Upper lobe of right lung (tissue), 1 donor: Measurements from ENCODE around the gene AIP. TPM values are rescaled to one million over a fixed set of nuclear protein-coding genes. Genes with fewer than 3 reads are reported as not detected.
A peak's percentile ranks its signal among the peaks of the same experiment; 100 is the strongest.

Experiments used
- ATAC-seq: fragments of 200-7000 bp; cut with Tn5 transposase; one replicate; pipeline ENCODE4 v1.9.1; 2020; ENCODE audit warnings: mild to moderate bottlenecking, moderate library complexity
- DNase-seq: peaks from one replicate; pipeline ENCODE4 v3.0.0-alpha.2; 2020
- H3K27ac ChIP-seq: fragments of 200-600 bp; one replicate; pipeline ENCODE4 v1.8.0; 2022
- H3K27me3 ChIP-seq: fragments of 200-600 bp; one replicate; pipeline ENCODE4 v1.8.0; 2022; ENCODE audit warnings: mild to moderate bottlenecking
- H3K36me3 ChIP-seq: fragments of 200-600 bp; one replicate; pipeline ENCODE4 v1.8.0; 2022
- H3K4me1 ChIP-seq: fragments of 200-600 bp; one replicate; pipeline ENCODE4 v1.8.0; 2022
- H3K4me3 ChIP-seq: fragments of 200-600 bp; one replicate; pipeline ENCODE4 v1.8.0; 2022; ENCODE audit warnings: mild to moderate bottlenecking
- H3K9me3 ChIP-seq: fragments of 200-600 bp; one replicate; pipeline ENCODE4 v1.8.0; 2022
- CTCF ChIP-seq: fragments of 200-600 bp; IDR thresholded peaks from one replicate; pipeline ENCODE4 v1.8.0; 2022; ENCODE audit warnings: antibody characterized with exemption
- intact Hi-C: fragments of 100-400 bp; cut with DNase I; formaldehyde crosslinking; loops from one replicate; pipeline ENCODE4 v1.11.0; 2022
- total RNA-seq: library from RNA; stranded (reverse); fragmentation: NEBNext Ultra II Directional; extraction: Animal tissue kit (Norgen Biotek cat#: 25700); gene quantifications from one replicate; pipeline ENCODE4 v1.2.1, GENCODE V29; 2021
- donor health status: DM: no; HTN: yes; CAD: no; lungs with severe emphysema.

Gene AIP
- total RNA-seq, 1 donor from 2014 or later: 87.0 TPM

- Histone ChIP-seq H3K36me3 (peaks cover 58% of the 10 kb centered on the region), H3K27me3 (no peaks in the 10 kb centered on the region), H3K9me3 (no peaks in the 10 kb centered on the region), H3K4me1 (peaks cover 3% of the 10 kb centered on the region), H3K4me3 (peak overlapping the region; percentile 40), H3K27ac (no peak overlapping the region)
- ATAC-seq (no peak), DNase-seq (no peak)
- intact Hi-C loops: no loop called here
- no peak for TF ChIP-seq CTCF
Measured at GRCh38 chr11:67435727-67436458, 46.9 kb upstream of the AIP start.

GRCh38 chr11:67436459-67437081 is 46.3 kb upstream of the AIP start:
- DNase-seq (no peak), ATAC-seq (peak; percentile 2)
- intact Hi-C loops: no loop called here
- peak overlapping the region; percentile 40 for H3K4me3 ChIP-seq
- no peak for TF ChIP-seq CTCF
- peaks cover 58% of the 10 kb centered on the region for H3K36me3 ChIP-seq
- H3K4me1 ChIP-seq: peaks cover 3% of the 10 kb centered on the region
- no peaks in the 10 kb centered on the region for H3K27me3 ChIP-seq
- H3K27ac ChIP-seq: peak overlapping the region; percentile 65
- no peaks in the 10 kb centered on the region for H3K9me3 ChIP-seq

- intact Hi-C loops: no loop called here
- ATAC-seq (peak; percentile 8), DNase-seq (no peak)
- Histone ChIP-seq H3K27me3 (no peaks in the 10 kb centered on the region), H3K4me1 (peaks cover 9% of the 10 kb centered on the region), H3K4me3 (peak within 1 kb of the TSS; percentile 40), H3K9me3 (no peaks in the 10 kb centered on the region), H3K36me3 (peaks cover 53% of the 10 kb centered on the region), H3K27ac (peak within 1 kb of the TSS; percentile 65)
- no peak for TF ChIP-seq CTCF
Measured at GRCh38 chr11:67437082-67437808, 45.6 kb upstream of the AIP start, which contains the start of gene PTPRCAP. Gene PTPRCAP (minus strand): TSS chr11:67437682. CDS start chr11:67437619, 63 bp downstream.

- intact Hi-C loops: no loop called here
- Histone ChIP-seq H3K27me3 (no peaks in the 10 kb centered on the region), H3K9me3 (no peaks in the 10 kb centered on the region), H3K4me1 (peaks cover 15% of the 10 kb centered on the region), H3K4me3 (peak overlapping the region; percentile 40), H3K36me3 (peaks cover 48% of the 10 kb centered on the region), H3K27ac (peak overlapping the region; percentile 65)
- DNase-seq (no peak), ATAC-seq (no peak)
- no peak for TF ChIP-seq CTCF
Measured at GRCh38 chr11:67437809-67438157, 45.0 kb upstream of the AIP start.

GRCh38 chr11:67438158-67438902 is 44.5 kb upstream of the AIP start:
- H3K27ac ChIP-seq: peak overlapping the region; percentile 65
- no peak for TF ChIP-seq CTCF
- DNase-seq (no peak), ATAC-seq (no peak)
- no peaks in the 10 kb centered on the region for H3K27me3 ChIP-seq
- peaks cover 17% of the 10 kb centered on the region for H3K4me1 ChIP-seq
- peak overlapping the region; percentile 40 for H3K4me3 ChIP-seq
- H3K9me3 ChIP-seq: no peaks in the 10 kb centered on the region
- peaks cover 42% of the 10 kb centered on the region for H3K36me3 ChIP-seq
- intact Hi-C loops: no loop called here
